Parathyroid adenoma (tissue), 2 donors: ENCODE data around the gene FGGY.

Experiments used
- H2AFZ ChIP-seq: fragments of 300-600 bp; sonication (generic); one replicate; pipeline ENCODE4 v1.7.0; 2017; ENCODE audit warnings: antibody characterized with exemption, mild to moderate bottlenecking
- H3K27ac ChIP-seq: fragments of 300-600 bp; sonication (generic); one replicate; pipeline ENCODE4 v1.7.0; 2017
- H3K27me3 ChIP-seq: fragments of 300-600 bp; sonication (generic); one replicate; pipeline ENCODE4 v1.7.0; 2017; ENCODE audit warnings: low read length; ENCODE audit not compliant: control insufficient read depth, insufficient read depth
- H3K36me3 ChIP-seq: fragments of 300-600 bp; sonication (generic); one replicate; pipeline ENCODE4 v1.7.0; 2017; ENCODE audit warnings: low read length; ENCODE audit not compliant: control insufficient read depth, insufficient read depth
- H3K4me1 ChIP-seq: fragments of 300-600 bp; sonication (generic); one replicate; pipeline ENCODE4 v1.7.0; 2017; ENCODE audit warnings: control low read depth
- H3K4me2 ChIP-seq: fragments of 300-600 bp; sonication (generic); one replicate; pipeline ENCODE4 v1.7.0; 2017; ENCODE audit warnings: low read length
- H3K4me3 ChIP-seq: fragments of 300-600 bp; sonication (generic); one replicate; pipeline ENCODE4 v1.7.0; 2017; ENCODE audit warnings: low read depth, low read length
- H3K79me2 ChIP-seq: fragments of 300-600 bp; sonication (generic); one replicate; pipeline ENCODE4 v1.7.0; 2017; ENCODE audit warnings: control low read depth
- H3K9ac ChIP-seq: fragments of 300-600 bp; sonication (generic); one replicate; pipeline ENCODE4 v1.7.0; 2017; ENCODE audit warnings: mild to moderate bottlenecking
- H3K9me3 ChIP-seq: fragments of 300-600 bp; sonication (generic); one replicate; pipeline ENCODE4 v1.7.0; 2017; ENCODE audit warnings: low read length; ENCODE audit not compliant: control insufficient read depth
- TF ChIP-seq, protein P1 (sequence below): fragments of 300-600 bp; sonication (generic); IDR thresholded peaks from one replicate; pipeline ENCODE4 v1.7.0; 2017; ENCODE audit warnings: antibody characterized with exemption, mild to moderate bottlenecking
- donor health status: primary hyperparathyroidism.

Gene FGGY

DNA sequence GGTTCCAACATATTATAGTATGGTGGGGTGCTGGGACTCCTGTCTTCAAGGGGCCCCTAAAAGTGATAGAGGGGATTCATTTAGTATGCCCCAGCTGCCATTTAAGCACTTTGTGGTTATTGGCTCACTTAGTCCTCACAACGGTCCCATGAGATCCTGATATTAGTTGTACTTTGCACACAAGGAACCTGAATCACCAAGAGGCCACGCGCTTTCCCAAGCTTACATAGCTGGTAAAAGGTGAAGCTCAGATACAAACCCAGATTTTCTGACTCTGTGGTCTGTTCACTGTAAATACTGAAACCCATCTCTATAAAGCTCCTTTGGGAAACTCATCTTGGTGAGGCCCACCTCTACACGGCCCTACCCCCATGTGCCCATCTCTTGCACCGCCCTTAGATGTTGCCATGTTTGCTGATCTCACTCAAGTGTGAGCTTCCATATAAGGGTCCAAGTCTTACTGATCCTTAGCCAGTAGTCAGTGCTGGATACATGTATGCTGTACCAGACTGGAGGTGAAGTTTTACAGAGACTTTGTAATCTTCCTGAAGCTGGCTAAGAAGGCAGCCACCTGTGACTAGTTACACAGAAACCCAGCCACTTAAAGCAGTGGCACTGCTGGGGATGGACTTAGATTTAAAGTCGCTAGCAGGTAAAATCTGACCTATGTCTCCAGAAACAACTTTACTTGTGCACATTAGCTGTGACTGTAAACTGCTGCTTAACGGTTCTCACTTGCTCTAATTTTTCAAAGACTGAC lies 393.5 kb downstream of the FGGY start:
- Histone ChIP-seq H3K27ac (no peak overlapping the region), H3K4me3 (no peak overlapping the region)

DNA sequence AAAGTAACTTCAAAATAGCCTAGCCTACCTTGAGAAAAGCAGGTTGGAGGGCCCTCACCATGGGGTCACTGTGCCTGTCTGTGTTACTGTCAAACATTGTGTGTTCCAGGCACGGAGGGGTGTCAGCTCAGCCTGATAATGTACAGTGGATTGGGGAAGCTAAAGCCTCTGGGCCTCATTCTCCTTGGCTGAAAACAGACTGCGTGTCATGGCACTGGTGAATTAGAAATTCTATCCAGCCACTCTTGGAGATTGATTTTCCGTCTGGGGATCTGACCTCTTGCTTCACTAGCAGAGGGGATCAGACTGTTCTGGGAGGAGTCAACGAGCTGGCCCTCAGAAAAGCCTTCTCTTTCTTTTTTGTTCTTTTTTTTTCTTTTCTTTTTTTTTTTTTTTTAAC lies 394.4 kb downstream of the FGGY start:
- Histone ChIP-seq H3K4me1 (no peaks in the 10 kb centered on the region), H3K27ac (no peak overlapping the region)

More for the DNA sequence above, 393.5 kb downstream of the FGGY start:
- TF ChIP-seq, protein P1, sequence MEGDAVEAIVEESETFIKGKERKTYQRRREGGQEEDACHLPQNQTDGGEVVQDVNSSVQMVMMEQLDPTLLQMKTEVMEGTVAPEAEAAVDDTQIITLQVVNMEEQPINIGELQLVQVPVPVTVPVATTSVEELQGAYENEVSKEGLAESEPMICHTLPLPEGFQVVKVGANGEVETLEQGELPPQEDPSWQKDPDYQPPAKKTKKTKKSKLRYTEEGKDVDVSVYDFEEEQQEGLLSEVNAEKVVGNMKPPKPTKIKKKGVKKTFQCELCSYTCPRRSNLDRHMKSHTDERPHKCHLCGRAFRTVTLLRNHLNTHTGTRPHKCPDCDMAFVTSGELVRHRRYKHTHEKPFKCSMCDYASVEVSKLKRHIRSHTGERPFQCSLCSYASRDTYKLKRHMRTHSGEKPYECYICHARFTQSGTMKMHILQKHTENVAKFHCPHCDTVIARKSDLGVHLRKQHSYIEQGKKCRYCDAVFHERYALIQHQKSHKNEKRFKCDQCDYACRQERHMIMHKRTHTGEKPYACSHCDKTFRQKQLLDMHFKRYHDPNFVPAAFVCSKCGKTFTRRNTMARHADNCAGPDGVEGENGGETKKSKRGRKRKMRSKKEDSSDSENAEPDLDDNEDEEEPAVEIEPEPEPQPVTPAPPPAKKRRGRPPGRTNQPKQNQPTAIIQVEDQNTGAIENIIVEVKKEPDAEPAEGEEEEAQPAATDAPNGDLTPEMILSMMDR, result no peak
- Histone ChIP-seq H3K79me2 (no peaks in the 10 kb centered on the region), H2AFZ (no peak overlapping the region), H3K9ac (no peak overlapping the region), H3K9me3 (no peaks in the 10 kb centered on the region), H3K4me2 (no peak overlapping the region), H3K27me3 (no peaks in the 10 kb centered on the region), H3K4me1 (no peaks in the 10 kb centered on the region), H3K36me3 (no peaks in the 10 kb centered on the region)

DNA sequence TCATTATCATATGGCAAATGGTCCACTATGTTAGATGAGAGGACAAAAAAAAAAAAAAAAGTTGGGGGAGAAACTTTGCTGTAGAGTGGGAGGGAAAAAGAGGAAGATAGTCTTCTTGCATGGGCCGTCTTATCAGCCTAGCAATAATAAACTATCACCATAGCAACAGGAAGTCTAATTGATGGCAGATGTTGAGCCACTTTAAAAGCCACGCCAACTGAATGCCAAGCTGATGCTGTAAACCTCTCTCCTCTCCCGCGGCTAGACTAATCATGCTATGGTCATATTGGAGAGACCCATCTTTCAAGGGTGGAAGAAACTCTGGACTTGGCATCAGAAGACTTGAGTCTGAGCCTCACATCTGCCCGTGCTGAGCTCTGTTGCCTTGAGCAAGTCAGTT lies 395.7 kb downstream of the FGGY start:
- no peak overlapping the region for H3K4me3 ChIP-seq
- no peak overlapping the region for H3K4me2 ChIP-seq
- H3K36me3 ChIP-seq, result no peaks in the 10 kb centered on the region
- no peaks in the 10 kb centered on the region for H3K27me3 ChIP-seq
- H3K4me1 ChIP-seq, result no peaks in the 10 kb centered on the region
- TF ChIP-seq, protein P1, result no peak
- H2AFZ ChIP-seq, result no peak overlapping the region
- no peak overlapping the region for H3K9ac ChIP-seq
- no peaks in the 10 kb centered on the region for H3K79me2 ChIP-seq
- H3K27ac ChIP-seq, result no peak overlapping the region
- H3K9me3 ChIP-seq, result no peaks in the 10 kb centered on the region

More for the DNA sequence above, 394.4 kb downstream of the FGGY start:
- no peaks in the 10 kb centered on the region for H3K79me2 ChIP-seq
- H3K9ac ChIP-seq, result no peak overlapping the region
- no peaks in the 10 kb centered on the region for H3K9me3 ChIP-seq
- H3K36me3 ChIP-seq, result no peaks in the 10 kb centered on the region
- no peak overlapping the region for H3K4me3 ChIP-seq
- no peak overlapping the region for H2AFZ ChIP-seq
- no peaks in the 10 kb centered on the region for H3K27me3 ChIP-seq
- TF ChIP-seq, protein P1, result no peak
- H3K4me2 ChIP-seq, result no peak overlapping the region

GRCh38 chr1:59693406-59693805 lies 396.5 kb downstream of the FGGY start:
- Histone ChIP-seq H3K27me3 (no peaks in the 10 kb centered on the region), H3K4me1 (no peaks in the 10 kb centered on the region), H3K4me2 (no peak overlapping the region), H3K9ac (no peak overlapping the region), H3K79me2 (no peaks in the 10 kb centered on the region), H3K9me3 (no peaks in the 10 kb centered on the region), H3K36me3 (no peaks in the 10 kb centered on the region), H3K27ac (no peak overlapping the region), H3K4me3 (no peak overlapping the region), H2AFZ (no peak overlapping the region)
- TF ChIP-seq, protein P1, result no peak

DNA sequence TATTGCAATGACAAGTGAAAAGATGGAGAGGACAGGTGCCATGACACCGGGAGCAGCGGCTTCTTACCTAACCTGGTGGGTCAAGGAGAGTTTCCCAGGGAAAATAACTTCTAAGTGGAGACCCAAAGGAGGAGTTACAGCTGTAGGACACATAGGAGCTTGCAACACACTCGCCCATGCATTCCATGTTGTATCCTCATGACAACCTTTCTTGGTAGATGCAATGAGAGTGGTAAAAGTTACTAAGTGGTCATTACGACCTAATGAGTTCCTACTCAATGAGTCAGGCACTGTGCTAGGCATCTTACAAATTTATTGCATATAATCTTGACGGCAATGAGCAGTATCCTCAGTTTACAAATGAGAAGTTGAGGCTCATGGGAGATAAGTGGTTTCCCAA lies 398.4 kb downstream of the FGGY start:
- no peak overlapping the region for H2AFZ ChIP-seq
- H3K4me1 ChIP-seq, result no peaks in the 10 kb centered on the region
- no peak overlapping the region for H3K4me2 ChIP-seq
- no peaks in the 10 kb centered on the region for H3K36me3 ChIP-seq
- H3K9ac ChIP-seq, result no peak overlapping the region
- H3K4me3 ChIP-seq, result no peak overlapping the region
- no peaks in the 10 kb centered on the region for H3K9me3 ChIP-seq
- H3K27me3 ChIP-seq, result no peaks in the 10 kb centered on the region
- H3K27ac ChIP-seq, result no peak overlapping the region
- TF ChIP-seq, protein P1, result no peak
- no peaks in the 10 kb centered on the region for H3K79me2 ChIP-seq
